HepG2 (cell line): ENCODE results near the gene MAMDC2. TPM values are rescaled to one million over a fixed set of nuclear protein-coding genes. Genes with fewer than 3 reads are reported as not detected.

Experiments
- FOXP1 ChIP-seq, 2 experiments: fragments of 450-650 bp in 1 of 2; IDR thresholded peaks; 2 replicates each; pipeline ENCODE4 v1.6.1; 2017 to 2018; ENCODE audit warnings: antibody characterized with exemption in 1 of 2
- HMGA1 ChIP-seq: sonication (generic); formaldehyde crosslinking; conservative IDR thresholded peaks from 2 replicates; pipeline ENCODE4 v1.4.0; 2020; ENCODE audit warnings: missing genetic modification reagents
- JUNB ChIP-seq: sonication (generic); formaldehyde crosslinking; IDR thresholded peaks from 2 replicates; pipeline ENCODE4 v1.8.0; 2022; ENCODE audit warnings: missing genetic modification reagents, mild to moderate bottlenecking, borderline replicate concordance
- SOX13 ChIP-seq, 3 experiments: fragments of 450-650 bp in 1 of 3; sonication (generic) in 1 of 3; formaldehyde crosslinking in 1 of 3; IDR thresholded peaks in 2 of 3; conservative IDR thresholded peaks in 1 of 3; 2 replicates each; pipeline versions ENCODE4 v1.5.0 to v1.6.1; 2016 to 2020; ENCODE audit warnings: antibody characterized with exemption in 1 of 3, mild to moderate bottlenecking in 1 of 3, missing compliant biosample characterization in 1 of 3, missing genetic modification reagents in 1 of 3, moderate library complexity in 1 of 3
- SOX6 ChIP-seq, 2 experiments: fragments of 450-650 bp in 1 of 2; sonication (generic) in 1 of 2; formaldehyde crosslinking in 1 of 2; IDR thresholded peaks; 2 replicates each; pipeline versions ENCODE4 v1.4.0 to v1.6.1; 2017 to 2020; ENCODE audit warnings: antibody characterized with exemption in 1 of 2, mild to moderate bottlenecking in 1 of 2, missing genetic modification reagents in 1 of 2
- SP5 ChIP-seq: IDR thresholded peaks from 2 replicates; pipeline ENCODE4 v1.6.1; 2016; ENCODE audit warnings: low read depth, borderline replicate concordance
- ZFP41 ChIP-seq: sonication (generic); formaldehyde crosslinking; IDR thresholded peaks from 2 replicates; pipeline ENCODE4 v1.4.0; 2020; ENCODE audit warnings: mild to moderate bottlenecking, missing genetic modification reagents, borderline replicate concordance
- ZNF644 ChIP-seq: IDR thresholded peaks from 2 replicates; pipeline ENCODE4 v1.6.1; 2016; ENCODE audit warnings: low read depth
- polyA plus RNA-seq, 8 experiments: library from polyadenylated mRNA; depleted of rRNA in 3 of 8; stranded (reverse) in 7 of 8; unstranded in 1 of 8; fragments of >200 nt; fragmentation: Illumina TruSeq in 4 of 8; extraction: Trizol in 4 of 8; gene quantifications; 2 replicates each; pipeline versions ENCODE4 v1.2.1 to v1.2.3, GENCODE V29; 2011 to 2016; ENCODE audit warnings: low read depth in 4 of 8, missing spikeins in 1 of 8, mixed read lengths in 1 of 8; ENCODE audit not compliant: insufficient read depth in 1 of 8
- total RNA-seq, 5 experiments: library from RNA; depleted of rRNA; stranded (reverse); fragments of >200 nt; fragmentation: Illumina TruSeq; extraction: Trizol; gene quantifications; 2 replicates each; pipeline ENCODE4 v1.2.3, GENCODE V29; 2016; ENCODE audit warnings: low read depth in 1 of 5
- TF ChIP-seq, protein P1 (sequence below): IDR thresholded peaks from 2 replicates; pipeline ENCODE4 v1.4.0; 2020; ENCODE audit warnings: mild to moderate bottlenecking, missing genetic modification reagents
- TF ChIP-seq, protein P2 (sequence below): IDR thresholded peaks from 2 replicates; pipeline ENCODE4 v1.6.1; 2016; ENCODE audit warnings: mild to moderate bottlenecking, missing biosample characterization, missing genetic modification reagents

Gene MAMDC2
- total and polyA plus RNA-seq, 2 of the 13 experiments (the other 11 are each of a cell fraction or from before 2014, with no cell fraction given) = not detected

DNA sequence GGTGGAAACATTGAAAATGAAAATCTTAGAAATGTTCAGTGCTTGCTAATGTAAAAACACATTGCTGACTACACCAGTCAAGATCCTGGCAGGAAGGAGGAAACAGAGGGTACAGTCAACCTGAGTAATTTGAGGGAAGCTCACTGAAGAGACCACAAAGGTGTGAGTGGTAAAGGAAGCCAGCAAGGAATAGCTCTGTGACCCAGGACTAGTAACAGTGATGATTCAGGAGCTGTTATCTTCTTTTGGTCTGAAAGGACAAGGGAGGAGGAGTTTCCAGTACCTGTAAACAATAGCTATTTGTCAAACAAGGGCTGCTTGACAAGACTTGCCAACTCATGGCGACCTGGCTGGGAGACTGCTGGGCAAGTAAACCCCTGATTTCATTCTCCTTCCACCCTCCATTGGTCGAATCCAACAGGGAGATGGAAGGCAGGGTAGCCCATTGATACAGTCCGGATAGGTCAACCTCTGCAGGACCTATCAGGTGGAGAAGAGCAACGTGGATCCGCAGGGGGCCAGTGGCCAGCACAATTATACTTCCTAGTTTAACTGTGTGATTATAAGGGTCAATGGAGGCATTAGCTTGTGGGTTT lies 68.1 kb downstream of the MAMDC2 start (continued):
- TF ChIP-seq, protein P1, sequence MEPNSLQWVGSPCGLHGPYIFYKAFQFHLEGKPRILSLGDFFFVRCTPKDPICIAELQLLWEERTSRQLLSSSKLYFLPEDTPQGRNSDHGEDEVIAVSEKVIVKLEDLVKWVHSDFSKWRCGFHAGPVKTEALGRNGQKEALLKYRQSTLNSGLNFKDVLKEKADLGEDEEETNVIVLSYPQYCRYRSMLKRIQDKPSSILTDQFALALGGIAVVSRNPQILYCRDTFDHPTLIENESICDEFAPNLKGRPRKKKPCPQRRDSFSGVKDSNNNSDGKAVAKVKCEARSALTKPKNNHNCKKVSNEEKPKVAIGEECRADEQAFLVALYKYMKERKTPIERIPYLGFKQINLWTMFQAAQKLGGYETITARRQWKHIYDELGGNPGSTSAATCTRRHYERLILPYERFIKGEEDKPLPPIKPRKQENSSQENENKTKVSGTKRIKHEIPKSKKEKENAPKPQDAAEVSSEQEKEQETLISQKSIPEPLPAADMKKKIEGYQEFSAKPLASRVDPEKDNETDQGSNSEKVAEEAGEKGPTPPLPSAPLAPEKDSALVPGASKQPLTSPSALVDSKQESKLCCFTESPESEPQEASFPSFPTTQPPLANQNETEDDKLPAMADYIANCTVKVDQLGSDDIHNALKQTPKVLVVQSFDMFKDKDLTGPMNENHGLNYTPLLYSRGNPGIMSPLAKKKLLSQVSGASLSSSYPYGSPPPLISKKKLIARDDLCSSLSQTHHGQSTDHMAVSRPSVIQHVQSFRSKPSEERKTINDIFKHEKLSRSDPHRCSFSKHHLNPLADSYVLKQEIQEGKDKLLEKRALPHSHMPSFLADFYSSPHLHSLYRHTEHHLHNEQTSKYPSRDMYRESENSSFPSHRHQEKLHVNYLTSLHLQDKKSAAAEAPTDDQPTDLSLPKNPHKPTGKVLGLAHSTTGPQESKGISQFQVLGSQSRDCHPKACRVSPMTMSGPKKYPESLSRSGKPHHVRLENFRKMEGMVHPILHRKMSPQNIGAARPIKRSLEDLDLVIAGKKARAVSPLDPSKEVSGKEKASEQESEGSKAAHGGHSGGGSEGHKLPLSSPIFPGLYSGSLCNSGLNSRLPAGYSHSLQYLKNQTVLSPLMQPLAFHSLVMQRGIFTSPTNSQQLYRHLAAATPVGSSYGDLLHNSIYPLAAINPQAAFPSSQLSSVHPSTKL (CRISPR knock-in tag) = 0 out of 2 replicates have a peak, but pooled peaks have one; percentile 18
- TF ChIP-seq, protein P2, sequence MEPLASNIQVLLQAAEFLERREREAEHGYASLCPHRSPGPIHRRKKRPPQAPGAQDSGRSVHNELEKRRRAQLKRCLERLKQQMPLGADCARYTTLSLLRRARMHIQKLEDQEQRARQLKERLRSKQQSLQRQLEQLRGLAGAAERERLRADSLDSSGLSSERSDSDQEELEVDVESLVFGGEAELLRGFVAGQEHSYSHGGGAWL = no peak
- TF ChIP-seq SP5 (CRISPR knock-in tag) = peak; percentile 32; the same call in 1 of the 2 replicates
- no peak for TF ChIP-seq SOX6 (IDR thresholded peaks at IDR 0.05)
- TF ChIP-seq SOX6 (CRISPR knock-in tag; IDR thresholded peaks at IDR 0.05) = peak; percentile 46
- TF ChIP-seq HMGA1 (CRISPR knock-in tag) = no peak
- TF ChIP-seq SOX13 (IDR thresholded peaks at IDR 0.05) = no peak
- TF ChIP-seq SOX13 (CRISPR knock-in tag; conservative IDR thresholded peaks at IDR 0.05 in 1 of 2, IDR thresholded peaks at IDR 0.05 in 1 of 2) = peak in 1 of 2 experiments; percentile 55; a peak in 1 of 4 replicates
- no peak for TF ChIP-seq FOXP1 (IDR thresholded peaks at IDR 0.05)
- TF ChIP-seq FOXP1 (CRISPR knock-in tag; IDR thresholded peaks at IDR 0.05) = peak; percentile 41; the same call in 1 of the 2 replicates
- 0 out of 2 replicates have a peak, but pooled peaks have one; percentile 30 for TF ChIP-seq ZNF644
- TF ChIP-seq ZFP41 (CRISPR knock-in tag) = no peak
- no peak for TF ChIP-seq JUNB
